Measurements from ENCODE around the gene TP63. TPM values are rescaled to one million over a fixed set of nuclear protein-coding genes. Genes with fewer than 3 reads are reported as not detected.

Gene TP63
- total RNA-seq, 4 donors from 2014 or later: 302 to 485 (median 319) TPM

GRCh38 chr3:189899186-189899585 is 268.0 kb downstream of the TP63 start:
- H3K27ac ChIP-seq: no peak overlapping the region
- 91% methylated on average over 3 of the region's 3 CpGs for WGBS
- no peak for TF ChIP-seq POLR2A (IDR thresholded peaks at IDR 0.05)
- no peak for TF ChIP-seq POLR2AphosphoS5 (IDR thresholded peaks at IDR 0.05)
- no peak for TF ChIP-seq EP300 (IDR thresholded peaks at IDR 0.05)
- TF ChIP-seq, protein P1, sequence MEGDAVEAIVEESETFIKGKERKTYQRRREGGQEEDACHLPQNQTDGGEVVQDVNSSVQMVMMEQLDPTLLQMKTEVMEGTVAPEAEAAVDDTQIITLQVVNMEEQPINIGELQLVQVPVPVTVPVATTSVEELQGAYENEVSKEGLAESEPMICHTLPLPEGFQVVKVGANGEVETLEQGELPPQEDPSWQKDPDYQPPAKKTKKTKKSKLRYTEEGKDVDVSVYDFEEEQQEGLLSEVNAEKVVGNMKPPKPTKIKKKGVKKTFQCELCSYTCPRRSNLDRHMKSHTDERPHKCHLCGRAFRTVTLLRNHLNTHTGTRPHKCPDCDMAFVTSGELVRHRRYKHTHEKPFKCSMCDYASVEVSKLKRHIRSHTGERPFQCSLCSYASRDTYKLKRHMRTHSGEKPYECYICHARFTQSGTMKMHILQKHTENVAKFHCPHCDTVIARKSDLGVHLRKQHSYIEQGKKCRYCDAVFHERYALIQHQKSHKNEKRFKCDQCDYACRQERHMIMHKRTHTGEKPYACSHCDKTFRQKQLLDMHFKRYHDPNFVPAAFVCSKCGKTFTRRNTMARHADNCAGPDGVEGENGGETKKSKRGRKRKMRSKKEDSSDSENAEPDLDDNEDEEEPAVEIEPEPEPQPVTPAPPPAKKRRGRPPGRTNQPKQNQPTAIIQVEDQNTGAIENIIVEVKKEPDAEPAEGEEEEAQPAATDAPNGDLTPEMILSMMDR (IDR thresholded peaks at IDR 0.05): no peak
- H3K27me3 ChIP-seq: no peaks in the 10 kb centered on the region
- no peak for DNase-seq (ENCODE audit: low spot score in 2 of 2)
- peaks cover 3% of the 10 kb centered on the region for H3K36me3 ChIP-seq
- no peak overlapping the region for H3K4me3 ChIP-seq
- peaks cover 19% of the 10 kb centered on the region for H3K4me1 ChIP-seq
- H3K9me3 ChIP-seq: no peaks in the 10 kb centered on the region

- H3K27me3 ChIP-seq: no peaks in the 10 kb centered on the region
- 57% methylated on average over 5 of the region's 5 CpGs for WGBS
- TF ChIP-seq, protein P1 (IDR thresholded peaks at IDR 0.05): no peak
- no peak for TF ChIP-seq POLR2A (IDR thresholded peaks at IDR 0.05)
- TF ChIP-seq POLR2AphosphoS5 (IDR thresholded peaks at IDR 0.05): no peak
- TF ChIP-seq EP300 (IDR thresholded peaks at IDR 0.05): no peak
- H3K4me1 ChIP-seq: peaks cover 19% of the 10 kb centered on the region
- H3K36me3 ChIP-seq: no peaks in the 10 kb centered on the region
- H3K4me3 ChIP-seq: no peak overlapping the region
- H3K27ac ChIP-seq: peak overlapping the region; percentile 26
- DNase-seq (ENCODE audit: low spot score in 2 of 2): no peak
- H3K9me3 ChIP-seq: no peaks in the 10 kb centered on the region
Measured at GRCh38 chr3:189900578-189900977, 269.4 kb downstream of the TP63 start.

- no peak overlapping the region for H3K4me3 ChIP-seq
- H3K27ac ChIP-seq: no peak overlapping the region
- no peak for DNase-seq (ENCODE audit: low spot score in 2 of 2)
- no peak for TF ChIP-seq POLR2AphosphoS5 (IDR thresholded peaks at IDR 0.05)
- TF ChIP-seq POLR2A (IDR thresholded peaks at IDR 0.05): no peak
- no peak for TF ChIP-seq EP300 (IDR thresholded peaks at IDR 0.05)
- TF ChIP-seq, protein P1 (IDR thresholded peaks at IDR 0.05): no peak
- 76% methylated on average over 6 of the region's 6 CpGs for WGBS
- peaks cover 19% of the 10 kb centered on the region for H3K4me1 ChIP-seq
- no peaks in the 10 kb centered on the region for H3K9me3 ChIP-seq
- no peaks in the 10 kb centered on the region for H3K36me3 ChIP-seq
- H3K27me3 ChIP-seq: no peaks in the 10 kb centered on the region
Measured at GRCh38 chr3:189901481-189901880, 270.3 kb downstream of the TP63 start.

DNA sequence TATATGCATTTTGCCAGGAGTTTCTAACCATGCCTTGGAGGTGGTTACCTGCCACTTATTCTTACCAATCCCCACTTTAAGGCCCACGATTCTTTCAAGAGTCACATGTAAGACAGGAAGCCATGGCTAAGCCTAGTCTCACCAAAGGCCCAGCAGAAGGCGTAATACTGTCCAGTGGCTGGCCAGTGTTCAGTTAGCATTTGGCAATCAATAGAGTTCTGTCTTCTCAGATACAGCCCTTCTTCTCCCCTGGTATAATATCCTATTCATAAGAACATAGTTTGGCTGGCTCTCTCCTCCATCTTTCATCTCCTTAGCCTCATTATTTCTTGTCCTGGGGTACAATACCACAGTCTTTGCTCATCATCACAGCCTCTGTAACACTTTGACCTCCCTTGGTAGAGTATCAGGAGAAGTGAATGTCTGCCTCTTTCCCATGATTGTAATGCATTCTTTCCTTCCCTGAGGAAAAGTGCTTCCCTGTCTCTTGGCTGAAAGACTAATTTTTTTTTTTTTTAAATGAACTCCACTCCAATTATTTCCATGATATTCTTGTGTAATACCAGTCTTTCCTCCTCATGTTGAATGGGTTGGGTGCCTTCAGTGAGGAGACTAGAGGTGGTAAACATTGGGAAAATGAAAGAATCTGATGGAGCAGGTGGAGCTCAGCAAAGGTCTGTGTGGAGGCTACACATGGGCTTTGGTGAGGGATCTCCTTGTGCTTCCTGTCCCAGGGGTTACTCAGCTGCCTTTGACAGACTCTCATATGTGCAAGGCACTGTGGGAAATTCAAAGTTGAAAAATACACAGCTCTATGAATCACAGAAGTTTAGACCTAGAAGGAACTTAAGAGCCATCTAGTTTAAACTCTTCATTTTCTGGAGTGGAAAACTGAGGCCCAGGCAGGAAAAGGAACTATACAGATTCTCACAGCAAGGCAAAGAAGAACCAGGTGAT is 271.3 kb downstream of the TP63 start:
- TF ChIP-seq POLR2A (IDR thresholded peaks at IDR 0.05) (no peak), POLR2AphosphoS5 (IDR thresholded peaks at IDR 0.05) (no peak), EP300 (IDR thresholded peaks at IDR 0.05) (no peak)
- TF ChIP-seq, protein P1 (IDR thresholded peaks at IDR 0.05): no peak
- no peaks in the 10 kb centered on the region for H3K9me3 ChIP-seq
- no peak overlapping the region for H3K4me3 ChIP-seq
- peaks cover 19% of the 10 kb centered on the region for H3K4me1 ChIP-seq
- 73% methylated on average over 2 of the region's 2 CpGs for WGBS
- H3K27me3 ChIP-seq: no peaks in the 10 kb centered on the region
- no peaks in the 10 kb centered on the region for H3K36me3 ChIP-seq
- DNase-seq (ENCODE audit: low spot score in 2 of 2): no peak
- H3K27ac ChIP-seq: no peak overlapping the region

- H3K4me1 ChIP-seq: peaks cover 24% of the 10 kb centered on the region
- H3K27me3 ChIP-seq: no peaks in the 10 kb centered on the region
- WGBS: 79% methylated on average over 6 of the region's 6 CpGs
- DNase-seq (ENCODE audit: low spot score in 2 of 2): no peak
- TF ChIP-seq, protein P1 (IDR thresholded peaks at IDR 0.05): no peak
- TF ChIP-seq POLR2AphosphoS5 (IDR thresholded peaks at IDR 0.05): no peak
- no peak for TF ChIP-seq EP300 (IDR thresholded peaks at IDR 0.05)
- no peak for TF ChIP-seq POLR2A (IDR thresholded peaks at IDR 0.05)
- no peaks in the 10 kb centered on the region for H3K36me3 ChIP-seq
- H3K4me3 ChIP-seq: no peak overlapping the region
- H3K27ac ChIP-seq: no peak overlapping the region
- H3K9me3 ChIP-seq: no peaks in the 10 kb centered on the region
Measured at GRCh38 chr3:189903562-189904250, 272.5 kb downstream of the TP63 start.
